Measurements from ENCODE around the gene RNF146.

GRCh38 chr6:127297502-127298070 lies 30.9 kb downstream of the RNF146 start:
- TF ChIP-seq CTCF (IDR thresholded peaks at IDR 0.05) (no peak), POLR2A (IDR thresholded peaks at IDR 0.05) (no peak)

Data from heart left ventricle (tissue), 13 donors.